Mucosa of descending colon (tissue), 3 donors: ENCODE results near the gene SIL1. TPM values are rescaled to one million over a fixed set of nuclear protein-coding genes. Genes with fewer than 3 reads are reported as not detected.

Experiments
- ATAC-seq: fragments of 200-7000 bp; cut with Tn5 transposase; one replicate; pipeline ENCODE4 v1.9.1; 2020; ENCODE audit warnings: mild to moderate bottlenecking, moderate library complexity
- DNase-seq, 3 donors: peaks; one replicate each; pipeline ENCODE4 v3.0.0-alpha.2; 2020
- H3K36me3 ChIP-seq: fragments of 200-600 bp; one replicate; pipeline ENCODE4 v1.8.0; 2021; ENCODE audit warnings: low read depth, mild to moderate bottlenecking
- H3K4me1 ChIP-seq: fragments of 200-600 bp; one replicate; pipeline ENCODE4 v1.8.0; 2021; ENCODE audit warnings: low read depth, mild to moderate bottlenecking
- H3K4me3 ChIP-seq: fragments of 200-600 bp; one replicate; pipeline ENCODE4 v1.8.0; 2021; ENCODE audit warnings: mild to moderate bottlenecking
- H3K9me3 ChIP-seq: fragments of 200-600 bp; one replicate; pipeline ENCODE4 v1.8.0; 2021; ENCODE audit warnings: mild to moderate bottlenecking
- intact Hi-C, 2 donors: fragments of 100-400 bp; cut with DNase I in 1 of 2; cut with micrococcal nuclease in 1 of 2; formaldehyde crosslinking; loops; one replicate each; pipeline versions ENCODE4 v1.11.0 to v1.11.1; 2022; cut with DNase I, micrococcal nuclease
- total RNA-seq, 3 donors: library from RNA; stranded (reverse); fragmentation: NEBNext Ultra II Directional in 2 of 3; extraction: Animal tissue kit (Norgen Biotek cat#: 25700) in 2 of 3; gene quantifications; one replicate each; pipeline versions ENCODE4 v1.2.1 to v1.2.4, GENCODE V29; 2021 to 2023
- TF ChIP-seq, protein P1 (sequence below): fragments of 200-600 bp; IDR thresholded peaks from one replicate; pipeline ENCODE4 v1.8.0; 2022; ENCODE audit warnings: antibody characterized with exemption, mild to moderate bottlenecking
- donor health status: DM: no; HTN: no; CAD: no; lungs with moderate emphysema.
- donor health status: DM: no; HTN: no; CAD: no.
- donor health status: DM: no; HTN: yes; CAD: no.

The SIL1 gene
- total RNA-seq, 3 donors from 2014 or later = 35.2 to 35.8 (median 35.6) TPM

DNA sequence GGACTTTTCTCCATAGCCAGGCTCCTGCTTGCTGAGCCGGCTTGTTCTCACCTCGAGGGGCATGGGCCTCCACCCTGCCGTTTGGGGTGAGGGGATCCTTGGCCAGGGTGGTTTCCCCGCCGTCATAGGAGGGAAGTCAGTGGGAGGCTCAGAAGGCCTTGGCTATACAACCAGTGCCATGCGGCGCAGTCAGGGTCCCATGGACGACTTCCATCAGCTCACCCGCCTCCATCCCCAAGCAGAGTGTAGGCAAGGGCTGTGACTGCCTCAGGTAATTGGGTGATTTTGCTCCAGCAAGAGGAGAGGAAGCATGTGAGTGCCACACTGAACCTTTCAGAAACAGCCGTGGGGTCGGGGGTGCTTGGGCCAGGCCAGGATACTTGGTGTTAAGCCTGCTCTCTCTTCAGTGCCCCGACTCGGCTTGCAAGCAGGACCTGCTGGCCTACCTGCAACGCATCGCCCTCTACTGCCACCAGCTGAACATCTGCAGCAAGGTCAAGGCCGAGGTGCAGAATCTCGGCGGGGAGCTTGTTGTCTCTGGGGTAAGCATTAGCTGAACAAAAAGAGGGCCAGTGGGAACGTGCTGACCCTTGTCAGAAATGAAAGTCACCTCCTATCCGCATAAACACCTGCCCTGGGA, 265.9 kb downstream of the SIL1 start:
- H3K4me3 ChIP-seq = no peak overlapping the region
- DNase-seq (peak in 1 of 3 donors; percentile 39), ATAC-seq (no peak)
- H3K9me3 ChIP-seq = no peaks in the 10 kb centered on the region
- intact Hi-C loops = no loop called here
- peaks cover 5% of the 10 kb centered on the region for H3K36me3 ChIP-seq
- no peaks in the 10 kb centered on the region for H3K4me1 ChIP-seq
- TF ChIP-seq, protein P1, sequence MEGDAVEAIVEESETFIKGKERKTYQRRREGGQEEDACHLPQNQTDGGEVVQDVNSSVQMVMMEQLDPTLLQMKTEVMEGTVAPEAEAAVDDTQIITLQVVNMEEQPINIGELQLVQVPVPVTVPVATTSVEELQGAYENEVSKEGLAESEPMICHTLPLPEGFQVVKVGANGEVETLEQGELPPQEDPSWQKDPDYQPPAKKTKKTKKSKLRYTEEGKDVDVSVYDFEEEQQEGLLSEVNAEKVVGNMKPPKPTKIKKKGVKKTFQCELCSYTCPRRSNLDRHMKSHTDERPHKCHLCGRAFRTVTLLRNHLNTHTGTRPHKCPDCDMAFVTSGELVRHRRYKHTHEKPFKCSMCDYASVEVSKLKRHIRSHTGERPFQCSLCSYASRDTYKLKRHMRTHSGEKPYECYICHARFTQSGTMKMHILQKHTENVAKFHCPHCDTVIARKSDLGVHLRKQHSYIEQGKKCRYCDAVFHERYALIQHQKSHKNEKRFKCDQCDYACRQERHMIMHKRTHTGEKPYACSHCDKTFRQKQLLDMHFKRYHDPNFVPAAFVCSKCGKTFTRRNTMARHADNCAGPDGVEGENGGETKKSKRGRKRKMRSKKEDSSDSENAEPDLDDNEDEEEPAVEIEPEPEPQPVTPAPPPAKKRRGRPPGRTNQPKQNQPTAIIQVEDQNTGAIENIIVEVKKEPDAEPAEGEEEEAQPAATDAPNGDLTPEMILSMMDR = no peak

DNA sequence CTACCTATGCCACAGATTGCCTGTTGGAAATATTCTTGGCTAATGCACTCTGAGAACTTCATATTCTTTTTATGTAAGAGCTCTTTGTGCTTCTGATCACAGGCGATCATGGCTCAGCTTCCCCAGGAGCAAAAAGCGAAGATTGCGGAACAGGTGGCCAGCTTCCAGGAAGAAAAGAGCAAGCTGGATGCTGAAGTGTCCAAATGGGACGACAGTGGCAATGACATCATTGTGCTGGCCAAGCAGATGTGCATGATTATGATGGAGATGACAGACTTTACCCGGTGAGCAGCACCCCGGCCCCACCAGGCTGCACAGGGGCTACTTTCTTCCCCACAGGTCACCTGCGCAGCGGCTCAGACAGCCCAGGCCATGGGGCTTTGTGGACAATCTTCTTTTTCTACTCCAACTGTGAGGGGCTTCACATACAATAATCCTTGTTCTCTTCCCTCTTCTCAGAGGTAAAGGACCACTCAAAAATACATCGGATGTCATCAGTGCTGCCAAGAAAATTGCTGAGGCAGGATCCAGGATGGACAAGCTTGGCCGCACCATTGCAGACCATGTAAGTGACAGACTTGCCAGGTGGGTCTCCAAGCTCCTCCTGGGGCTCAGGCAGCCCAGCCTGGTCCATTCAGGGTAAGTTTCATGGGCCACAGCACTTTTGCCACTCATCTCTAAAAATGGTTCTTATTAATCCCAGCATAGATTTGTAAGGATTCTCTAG, 267.6 kb downstream of the SIL1 start:
- DNase-seq (no peak), ATAC-seq (no peak)
- TF ChIP-seq, protein P1 = no peak
- no peak overlapping the region for H3K4me3 ChIP-seq
- peaks cover 2% of the 10 kb centered on the region for H3K4me1 ChIP-seq
- intact Hi-C loops = no loop called here
- no peaks in the 10 kb centered on the region for H3K9me3 ChIP-seq
- peaks cover 5% of the 10 kb centered on the region for H3K36me3 ChIP-seq

DNA sequence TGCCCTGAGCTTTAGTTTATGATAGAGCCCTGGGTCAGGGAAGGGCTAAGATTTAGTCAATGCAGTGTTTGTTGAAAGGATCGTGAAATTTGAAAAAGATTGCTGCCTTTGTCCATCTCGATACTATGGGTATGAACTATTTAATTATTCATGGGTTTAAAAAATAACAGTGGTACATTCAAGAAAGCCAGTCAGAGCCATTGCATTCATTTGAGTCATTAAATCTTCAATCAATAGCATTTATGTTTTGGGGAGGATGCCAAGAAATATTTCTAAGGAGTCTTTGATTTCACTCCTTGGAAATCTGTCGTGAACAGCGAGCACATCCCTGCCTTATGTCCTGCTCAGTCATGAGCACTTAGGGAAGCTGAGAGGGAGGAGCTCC, 268.6 kb downstream of the SIL1 start:
- intact Hi-C loops = no loop called here
- DNase-seq = no peak
- H3K4me1 ChIP-seq = peaks cover 2% of the 10 kb centered on the region
- H3K9me3 ChIP-seq = no peaks in the 10 kb centered on the region
- ATAC-seq = no peak
- TF ChIP-seq, protein P1 = no peak
- H3K36me3 ChIP-seq = peaks cover 5% of the 10 kb centered on the region
- no peak overlapping the region for H3K4me3 ChIP-seq

DNA sequence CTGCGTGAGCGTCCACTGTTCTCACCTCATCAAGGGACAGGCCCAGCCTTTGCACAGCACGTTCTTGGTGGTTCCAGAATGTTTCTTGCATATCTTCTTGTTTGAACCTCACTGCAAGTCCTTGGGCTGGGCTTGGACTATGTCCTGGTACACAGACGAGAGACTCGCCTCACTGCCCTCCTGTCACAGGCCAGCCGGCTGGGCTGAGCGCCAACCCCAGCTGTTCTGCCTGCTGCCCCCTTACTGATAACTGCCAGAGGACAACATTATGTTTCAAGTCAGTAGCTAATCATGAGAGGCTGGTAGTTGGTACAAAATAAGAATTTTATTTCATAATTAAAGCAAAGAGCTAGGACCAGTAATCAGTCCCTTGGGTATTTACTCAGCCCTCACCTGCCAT, 270.2 kb downstream of the SIL1 start:
- peak; percentile 61 to 68 (median 62) for DNase-seq
- TF ChIP-seq, protein P1 = no peak
- Histone ChIP-seq H3K36me3 (peaks cover 5% of the 10 kb centered on the region), H3K4me1 (peaks cover 2% of the 10 kb centered on the region), H3K9me3 (no peaks in the 10 kb centered on the region), H3K4me3 (no peak overlapping the region)
- intact Hi-C loops = no loop called here
- ATAC-seq = peak; percentile 77

DNA sequence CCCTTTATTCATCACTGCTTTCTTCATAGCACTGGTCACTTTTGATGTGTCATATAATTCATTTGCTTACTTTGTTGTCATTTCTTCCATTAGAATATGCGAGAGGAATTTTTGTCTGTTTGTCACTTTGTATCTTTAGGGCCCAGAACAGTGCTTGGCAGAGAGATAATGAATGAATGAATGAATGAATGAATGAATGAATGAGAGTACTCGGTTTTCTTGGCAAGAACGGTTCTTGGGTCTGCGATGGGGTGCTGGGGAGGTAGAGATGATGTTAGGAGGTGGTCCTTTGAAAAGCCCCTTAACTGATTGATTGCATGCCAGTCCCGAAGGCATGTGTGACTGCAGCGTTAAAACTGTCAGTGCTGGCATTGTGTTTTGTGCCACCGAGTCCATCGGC, 270.6 kb downstream of the SIL1 start:
- Histone ChIP-seq H3K4me3 (no peak overlapping the region), H3K36me3 (peaks cover 3% of the 10 kb centered on the region), H3K9me3 (no peaks in the 10 kb centered on the region), H3K4me1 (peaks cover 2% of the 10 kb centered on the region)
- intact Hi-C loops = no loop called here
- TF ChIP-seq, protein P1 = no peak
- ATAC-seq (no peak), DNase-seq (no peak)
